Endothelial cell of umbilical vein (primary cell): Measurements from ENCODE around the gene CD248. TPM values are rescaled to one million over a fixed set of nuclear protein-coding genes. Genes with fewer than 3 reads are reported as not detected.

Source experiments
- BruUV-seq: library from RNA; stranded (reverse); fragments of 400-500 nt; replicated peaks from 2 replicates; lab custom pipeline; 2021; lab: Mats Ljungman, UMichigan
- CTCF ChIA-PET: fragments of 300-600, 350-600 bp; sonication (Branson Sonifier 250); formaldehyde crosslinking; loops from one replicate; lab custom pipeline; 2021; ENCODE audit warnings: antibody characterized with exemption, inconsistent platforms; lab: Charles Lee
- POLR2A ChIA-PET: fragments of 300-600, 350-600 bp; sonication (Branson Sonifier 250); formaldehyde crosslinking; loops from one replicate; lab custom pipeline; 2021; ENCODE audit warnings: antibody characterized with exemption, inconsistent platforms; lab: Charles Lee
- DNase-seq: peaks from one replicate; pipeline ENCODE4 v3.0.0-alpha.2; 2011; ENCODE audit warnings: low read depth, low spot score
- FAIRE-seq: peaks from 2 replicates; lab custom pipeline; 2011; peaks lifted over from hg19 to GRCh38; lab: Jason Lieb, UNC
- H2AFZ ChIP-seq: 2 replicates; pipeline ENCODE4 v1.6.0; 2012; ENCODE audit warnings: low read depth, low read length, control low read depth, inconsistent platforms
- H3K27ac ChIP-seq: 2 replicates; pipeline ENCODE4 v1.5.1; 2011; ENCODE audit warnings: low read depth, mild to moderate bottlenecking, control low read depth, low read length, moderate library complexity; ENCODE audit not compliant: insufficient read depth
- H3K27me3 ChIP-seq, 2 experiments: 2 replicates each; pipeline versions ENCODE4 v1.6.0 to v1.6.1; 2011; ENCODE audit warnings: low read length in 2 of 2, mixed read lengths in 1 of 2; ENCODE audit not compliant: control insufficient read depth in 2 of 2, insufficient read depth in 2 of 2
- H3K36me3 ChIP-seq, 2 experiments: 2 replicates in 1 of 2; 3 replicates in 1 of 2; pipeline ENCODE4 v1.5.1; 2011; ENCODE audit warnings: low read length in 2 of 2, mild to moderate bottlenecking in 1 of 2, moderate library complexity in 1 of 2; ENCODE audit not compliant: control insufficient read depth in 2 of 2, insufficient read depth in 2 of 2; ENCODE audit errors: extremely low read depth in 1 of 2
- H3K4me1 ChIP-seq: 3 replicates; pipeline ENCODE4 v1.5.1; 2011; ENCODE audit warnings: mild to moderate bottlenecking, low read length; ENCODE audit not compliant: control insufficient read depth, insufficient read depth; ENCODE audit errors: extremely low read depth
- H3K4me2 ChIP-seq: 2 replicates; pipeline ENCODE4 v1.6.1; 2011; ENCODE audit warnings: low read length, control low read depth, mixed read lengths; ENCODE audit not compliant: insufficient read depth
- H3K4me3 ChIP-seq, 3 experiments: fragments of 200-600 bp in 1 of 3; sonication (generic), shearing (Covaris generic) in 1 of 3; replicated peaks in 1 of 3; 2 replicates each; pipeline ENCODE4 v1.5.1; 2011 to 2016; ENCODE audit warnings: control low read depth in 3 of 3, low read length in 3 of 3, mild to moderate bottlenecking in 2 of 3, inconsistent platforms in 1 of 3, low read depth in 1 of 3, moderate library complexity in 1 of 3; ENCODE audit not compliant: insufficient read depth in 1 of 3
- H3K79me2 ChIP-seq: 2 replicates; pipeline ENCODE4 v1.6.0; 2012; ENCODE audit warnings: low read length, inconsistent platforms; ENCODE audit not compliant: control insufficient read depth, insufficient read depth
- H3K9ac ChIP-seq: replicated peaks from 2 replicates; pipeline ENCODE3; 2011; ENCODE audit warnings: low read length, control low read depth; ENCODE audit not compliant: insufficient read depth; ENCODE audit errors: extremely low read depth
- H3K9me1 ChIP-seq: replicated peaks from 3 replicates; pipeline ENCODE4 v1.6.0; 2011; ENCODE audit warnings: mild to moderate bottlenecking, low read length; ENCODE audit not compliant: control insufficient read depth, insufficient read depth; ENCODE audit errors: extremely low read depth
- H3K9me3 ChIP-seq: replicated peaks from 2 replicates; pipeline ENCODE4 v1.5.1; 2012; ENCODE audit warnings: low read length, inconsistent platforms; ENCODE audit not compliant: control insufficient read depth, insufficient read depth
- H4K20me1 ChIP-seq: replicated peaks from 2 replicates; pipeline ENCODE3; 2011; ENCODE audit warnings: mild to moderate bottlenecking, low read length; ENCODE audit not compliant: control insufficient read depth, insufficient read depth; ENCODE audit errors: extremely low read depth
- CTCF ChIP-seq, 2 donors: IDR thresholded peaks; 1 replicate in 1 of 2; 2 replicates in 1 of 2; pipeline ENCODE4 v1.5.1; 2011; ENCODE audit warnings: low read length in 2 of 2, mild to moderate bottlenecking in 2 of 2, moderate library complexity in 2 of 2, control low read depth in 1 of 2, inconsistent platforms in 1 of 2, low read depth in 1 of 2; ENCODE audit not compliant: insufficient read depth in 1 of 2; ENCODE audit errors: extremely low read depth in 1 of 2
- GATA2 ChIP-seq: IDR thresholded peaks from 2 replicates; pipeline ENCODE4 v1.7.0; 2011; ENCODE audit warnings: low read depth, mild to moderate bottlenecking, moderate library complexity, mixed read lengths, low read length; ENCODE audit not compliant: insufficient read length, insufficient read depth
- JUN ChIP-seq: IDR thresholded peaks from 2 replicates; pipeline ENCODE4 v1.6.1; 2011; ENCODE audit warnings: borderline replicate concordance, low read depth; ENCODE audit not compliant: insufficient read length, insufficient read depth
- POLR2AphosphoS5 ChIP-seq: IDR thresholded peaks from 2 replicates; pipeline ENCODE4 v1.6.1; 2012; ENCODE audit warnings: low read depth, mild to moderate bottlenecking, control low read depth, low read length, moderate library complexity; ENCODE audit not compliant: insufficient read depth
- dilution Hi-C: fragments of 300-500 bp; cut with MboI; formaldehyde crosslinking; loops from one replicate; pipeline ENCODE4 v1.15.0; 2019; ENCODE audit warnings: low sequenced_read_pairs; ENCODE audit not compliant: extremely low pct_ligation_motif_present
- intact Hi-C: fragments of 100-400 bp; cut with micrococcal nuclease; formaldehyde crosslinking; loops from one replicate; pipeline ENCODE4 v1.10.0; 2022
- polyA plus RNA-seq, 4 experiments: library from polyadenylated mRNA; depleted of rRNA in 3 of 4; stranded (reverse) in 3 of 4; unstranded in 1 of 4; fragments of >200 nt; gene quantifications; 2 replicates each; pipeline versions ENCODE4 v1.2.1 to v1.2.3, GENCODE V29; 2011 to 2012; ENCODE audit warnings: missing spikeins in 1 of 4
- total RNA-seq: library from RNA; stranded (reverse); gene quantifications from 2 replicates; pipeline ENCODE4 v1.2.3, GENCODE V29; 2021

CD248 gene
- total and polyA plus RNA-seq, 2 donors (not counting 3 experiments of a cell fraction or from before 2014, with no cell fraction given), result 0.10 TPM; not detected in 1

- Histone ChIP-seq H3K4me3 (no peak overlapping the region), H4K20me1 (no peaks in the 10 kb centered on the region), H2AFZ (no peak overlapping the region), H3K36me3 (no peaks in the 10 kb centered on the region), H3K27me3 (no peaks in the 10 kb centered on the region), H3K9ac (no peak overlapping the region), H3K4me1 (no peaks in the 10 kb centered on the region), H3K4me2 (no peak overlapping the region), H3K79me2 (no peaks in the 10 kb centered on the region), H3K9me3 (no peaks in the 10 kb centered on the region), H3K27ac (no peak overlapping the region), H3K9me1 (no peaks in the 10 kb centered on the region)
- POLR2A ChIA-PET, result no interaction called here
- dilution Hi-C loops (no loop called here), intact Hi-C loops (no loop called here)
- no peak for DNase-seq
- no TSS peak for BruUV-seq
- no peak for FAIRE-seq
- CTCF ChIA-PET, result interaction anchor here (0.7 to 2.5 kb wide), 13 partner anchors 7 to 69 kb away, joined by 3 to 12 read pairs (median 4); partner anchors contain the start of gene B4GAT1
- TF ChIP-seq POLR2AphosphoS5 (no peak), CTCF (IDR thresholded peaks at IDR 0.05; ENCODE audit: extremely low read depth in 1 of 2, insufficient read depth in 1 of 2, low read depth in 1 of 2, low read length in 2 of 2) (peak; percentile 67 to 81), JUN (no peak), GATA2 (no peak)
Observed at GRCh38 chr11:66363805-66364535, 47.1 kb upstream of the CD248 start.
